Measurements from ENCODE around the gene IGSF6.
"Not testable (repeated sequence)": the region's sequence is repeated elsewhere in the genome, so short reads cannot be mapped to it uniquely, and the experiment has no call there.

Gene IGSF6

GRCh38 chr16:21652453-21652852 is at the start of gene IGSF6:
IGSF6 (minus strand) TSS chr16:21652608; CDS start chr16:21652598, 10 bp downstream.
- no peak for DNase-seq (ENCODE audit: low read depth in 2 of 2)

- no peak for DNase-seq (ENCODE audit: low read depth in 2 of 2)
These were observed 48.9 kb upstream of the IGSF6 start for GRCh38 chr16:21701271-21701670.

DNA sequence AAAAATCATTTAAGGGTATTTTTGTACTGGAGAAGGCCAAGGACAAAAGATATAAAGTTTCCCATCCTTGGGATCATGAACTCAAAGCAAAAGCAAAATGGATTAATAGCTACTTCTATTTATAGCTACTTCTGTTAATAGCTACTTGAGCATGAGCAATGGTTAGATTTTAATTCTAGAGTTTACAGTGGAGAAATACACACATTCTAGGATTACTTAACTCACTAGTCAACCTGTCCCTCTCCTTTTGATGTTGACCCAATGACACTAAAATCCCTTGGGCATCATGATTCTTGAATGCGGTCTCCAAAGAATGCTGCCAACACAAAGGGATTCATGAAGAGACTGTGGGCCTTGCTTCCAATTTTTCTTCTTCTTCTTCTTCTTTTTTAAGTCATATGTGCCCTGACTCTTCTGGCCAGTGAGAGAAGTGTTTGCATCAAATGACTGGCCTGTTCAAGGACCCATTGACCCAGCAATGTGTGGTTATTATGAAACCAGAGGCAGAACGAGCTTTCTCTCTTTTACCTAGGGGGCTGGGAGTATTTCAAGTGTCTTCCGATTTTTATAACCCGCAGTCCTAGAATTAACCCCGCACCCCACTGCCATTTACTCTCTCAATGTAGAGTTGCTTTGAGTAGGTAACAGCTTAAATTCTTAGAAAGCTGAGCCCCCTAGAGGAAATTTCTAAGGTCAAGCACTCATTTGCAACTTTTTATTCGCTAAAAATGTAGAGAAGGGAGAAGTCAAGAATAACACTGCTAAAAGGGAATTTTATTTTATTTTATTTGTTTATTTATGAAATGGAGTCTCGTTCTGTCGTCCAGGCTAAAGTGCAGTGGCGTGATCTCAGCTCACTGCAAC is 46.0 kb upstream of the IGSF6 start:
- DNase-seq (ENCODE audit: low read depth in 2 of 2), result no peak

DNA sequence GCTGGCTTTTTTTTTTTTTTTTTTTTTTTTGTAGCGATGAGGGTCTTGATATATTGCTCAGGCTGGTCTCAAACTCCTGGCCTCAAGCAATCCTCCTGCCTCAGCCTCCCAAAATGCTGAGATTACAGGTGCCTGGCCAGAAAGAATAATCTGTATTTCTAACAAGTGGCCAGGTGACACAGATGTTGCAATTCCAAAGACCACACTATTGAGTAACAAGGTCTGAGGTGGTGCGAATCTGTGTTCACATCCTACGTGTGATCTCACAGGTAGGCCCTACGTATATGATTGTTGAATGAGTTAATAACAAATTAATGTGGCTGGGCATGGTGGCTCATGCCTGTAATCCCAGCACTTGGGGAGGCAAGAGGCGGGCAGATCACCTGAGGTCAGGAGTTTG is 44.6 kb upstream of the IGSF6 start:
- DNase-seq (ENCODE audit: low read depth in 2 of 2), result no peak

DNA sequence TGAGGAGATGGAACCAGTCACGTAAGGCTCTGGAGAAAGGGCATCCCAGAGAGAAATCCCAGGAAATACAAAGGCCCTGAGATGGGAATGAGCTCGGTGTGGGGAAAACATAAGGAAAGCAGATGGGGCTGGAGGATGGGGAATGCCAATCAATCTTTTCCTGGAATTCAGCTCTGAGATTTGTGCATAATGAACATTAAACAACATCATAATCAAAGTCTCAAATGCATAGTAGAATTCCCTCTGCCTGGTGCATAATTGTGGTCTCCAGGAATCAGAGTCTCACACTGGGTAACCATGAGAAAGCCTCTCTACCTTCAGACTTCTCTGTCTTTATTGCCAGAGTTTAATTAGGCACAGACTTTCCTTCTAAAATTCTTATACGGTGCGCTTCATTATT is 42.2 kb upstream of the IGSF6 start:
- peak; percentile 14 to 18 for DNase-seq (ENCODE audit: low read depth in 2 of 2)

DNA sequence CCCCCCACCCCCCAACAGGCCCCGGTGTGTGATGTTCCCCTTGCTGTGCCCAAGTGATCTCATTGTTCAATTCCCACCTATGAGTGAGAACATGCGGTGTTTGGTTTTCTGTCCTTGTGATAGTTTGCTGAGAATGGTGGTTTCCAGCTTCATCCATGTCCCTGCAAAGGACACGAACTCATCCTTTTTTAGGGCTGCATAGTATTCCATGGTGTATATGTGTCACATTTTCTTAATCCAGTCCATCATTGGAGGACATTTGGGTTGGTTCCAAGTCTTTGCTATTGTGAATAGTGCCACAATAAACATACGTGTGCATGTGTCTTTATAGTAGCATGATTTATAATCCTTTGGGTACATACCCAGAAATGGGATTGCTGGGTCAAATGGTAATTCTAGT is 38.6 kb upstream of the IGSF6 start:
- not testable (repeated sequence) for DNase-seq (ENCODE audit: low read depth in 2 of 2)

DNA sequence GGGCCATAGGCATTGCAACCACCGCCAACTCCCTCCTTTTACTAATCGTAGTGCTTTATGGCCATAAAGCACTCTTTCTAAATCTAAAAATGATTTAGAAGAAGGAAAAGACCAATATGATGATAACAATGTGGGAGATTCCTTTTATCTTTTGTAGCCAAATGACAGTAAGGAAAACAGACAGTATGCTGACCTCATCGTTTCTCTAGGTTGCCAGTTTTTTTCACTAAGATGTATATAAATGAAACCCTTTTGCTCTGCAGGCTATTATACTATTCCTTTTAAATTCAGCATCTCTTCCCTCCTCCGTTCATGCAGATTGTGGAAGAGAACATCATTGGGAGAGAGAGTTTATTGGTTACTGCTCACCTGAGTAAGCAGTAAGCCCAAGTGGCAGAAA is 36.7 kb upstream of the IGSF6 start:
- DNase-seq (ENCODE audit: low read depth in 2 of 2), result no peak

- DNase-seq (ENCODE audit: low read depth in 2 of 2), result no peak
These were observed 32.6 kb upstream of the IGSF6 start for GRCh38 chr16:21685034-21685455.

- DNase-seq (ENCODE audit: low read depth in 2 of 2), result no peak
These were observed 31.8 kb upstream of the IGSF6 start for GRCh38 chr16:21684199-21684598.

GRCh38 chr16:21683184-21683583 is 30.8 kb upstream of the IGSF6 start:
- no peak for DNase-seq (ENCODE audit: low read depth in 2 of 2)

- not testable (repeated sequence) for DNase-seq (ENCODE audit: low read depth in 2 of 2)
These were observed 28.3 kb upstream of the IGSF6 start for GRCh38 chr16:21680714-21681113.

- not testable (repeated sequence) for DNase-seq (ENCODE audit: low read depth in 2 of 2)
These were observed 22.0 kb upstream of the IGSF6 start for GRCh38 chr16:21674456-21674855.

GRCh38 chr16:21673469-21673868 is 21.1 kb upstream of the IGSF6 start:
- no peak for DNase-seq (ENCODE audit: low read depth in 2 of 2)

GRCh38 chr16:21667575-21667974 is 15.2 kb upstream of the IGSF6 start:
- DNase-seq (ENCODE audit: low read depth in 2 of 2), result no peak

GRCh38 chr16:21666772-21667171 is 14.4 kb upstream of the IGSF6 start:
- no peak for DNase-seq (ENCODE audit: low read depth in 2 of 2)

DNA sequence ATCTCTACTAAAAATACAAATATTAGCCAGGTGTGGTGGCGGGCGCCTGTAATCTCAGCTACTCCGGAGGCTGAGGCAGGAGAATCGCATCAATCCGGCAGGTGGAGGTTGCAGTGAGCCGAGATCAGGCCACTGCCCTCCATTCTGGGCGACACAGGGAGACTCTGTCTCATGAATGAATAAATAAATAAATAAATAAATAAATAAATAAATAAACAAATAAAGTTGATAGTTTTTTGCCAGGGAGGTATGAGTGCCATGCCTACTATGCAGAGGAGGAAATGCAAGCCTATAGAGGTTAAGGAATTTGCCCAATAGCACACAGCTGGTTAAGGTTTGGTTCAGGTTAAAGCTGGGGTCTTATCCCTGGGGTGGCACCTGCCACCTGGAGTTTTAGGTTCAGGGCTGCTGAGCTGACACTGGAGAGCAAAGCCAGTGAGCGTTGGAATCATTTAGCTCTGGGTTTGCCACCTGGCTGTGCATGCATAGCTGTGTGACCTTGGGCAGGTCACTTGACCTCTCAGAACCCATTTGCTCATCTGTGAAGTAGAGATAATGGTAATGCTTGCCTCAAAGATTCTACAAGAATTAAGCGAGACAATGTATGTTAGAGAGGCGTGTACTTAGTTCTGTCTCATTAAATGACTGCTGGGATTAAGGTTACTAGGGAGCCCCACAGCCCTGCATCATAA is 12.5 kb upstream of the IGSF6 start:
- DNase-seq (ENCODE audit: low read depth in 2 of 2), result no peak

DNA sequence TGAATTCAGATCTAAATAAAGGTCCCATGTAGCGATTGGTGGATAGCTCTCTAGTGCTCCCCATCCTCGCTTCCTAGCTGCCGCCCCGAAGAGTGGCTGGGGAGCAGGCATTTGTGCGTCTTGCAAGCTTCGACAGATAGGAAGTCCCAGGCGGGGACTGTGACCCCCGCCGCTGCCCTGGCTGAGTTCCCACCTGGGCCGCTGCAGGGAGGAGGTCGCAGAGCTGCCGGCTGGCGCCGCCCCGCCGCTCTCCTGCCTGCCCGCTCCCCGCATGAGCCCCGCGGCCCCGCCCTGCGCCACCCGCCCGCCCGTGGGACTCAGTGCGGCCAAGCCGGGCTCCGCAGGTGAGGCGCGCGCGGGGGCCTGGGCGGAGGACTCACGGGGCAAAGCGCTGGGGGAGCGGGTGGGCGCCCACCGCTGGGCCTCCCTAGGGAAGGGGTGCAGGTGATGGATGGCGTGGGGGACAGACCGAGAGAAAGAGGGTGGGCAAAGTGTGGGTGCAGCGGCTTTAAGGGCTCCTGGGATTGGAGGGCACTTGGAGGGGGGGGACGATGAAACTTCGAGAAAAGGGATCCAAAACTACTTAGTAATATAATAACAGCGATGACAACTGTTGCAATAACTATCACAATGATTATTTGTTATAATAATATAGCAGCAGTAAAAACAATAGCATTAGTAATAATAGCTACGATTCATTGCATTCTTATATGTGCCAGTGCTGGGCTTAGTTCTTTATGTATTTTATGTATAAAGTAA is 11.7 kb upstream of the IGSF6 start, which contains the start of gene OTOA:
Gene OTOA (plus strand): TSS at position 80 of the 759 bp plus-strand sequence. CDS start 14,547 bp downstream, outside the sequence.
- no peak for DNase-seq (ENCODE audit: low read depth in 2 of 2)

GRCh38 chr16:21659124-21659523 is 6.7 kb upstream of the IGSF6 start:
- DNase-seq (ENCODE audit: low read depth in 2 of 2), result no peak

DNA sequence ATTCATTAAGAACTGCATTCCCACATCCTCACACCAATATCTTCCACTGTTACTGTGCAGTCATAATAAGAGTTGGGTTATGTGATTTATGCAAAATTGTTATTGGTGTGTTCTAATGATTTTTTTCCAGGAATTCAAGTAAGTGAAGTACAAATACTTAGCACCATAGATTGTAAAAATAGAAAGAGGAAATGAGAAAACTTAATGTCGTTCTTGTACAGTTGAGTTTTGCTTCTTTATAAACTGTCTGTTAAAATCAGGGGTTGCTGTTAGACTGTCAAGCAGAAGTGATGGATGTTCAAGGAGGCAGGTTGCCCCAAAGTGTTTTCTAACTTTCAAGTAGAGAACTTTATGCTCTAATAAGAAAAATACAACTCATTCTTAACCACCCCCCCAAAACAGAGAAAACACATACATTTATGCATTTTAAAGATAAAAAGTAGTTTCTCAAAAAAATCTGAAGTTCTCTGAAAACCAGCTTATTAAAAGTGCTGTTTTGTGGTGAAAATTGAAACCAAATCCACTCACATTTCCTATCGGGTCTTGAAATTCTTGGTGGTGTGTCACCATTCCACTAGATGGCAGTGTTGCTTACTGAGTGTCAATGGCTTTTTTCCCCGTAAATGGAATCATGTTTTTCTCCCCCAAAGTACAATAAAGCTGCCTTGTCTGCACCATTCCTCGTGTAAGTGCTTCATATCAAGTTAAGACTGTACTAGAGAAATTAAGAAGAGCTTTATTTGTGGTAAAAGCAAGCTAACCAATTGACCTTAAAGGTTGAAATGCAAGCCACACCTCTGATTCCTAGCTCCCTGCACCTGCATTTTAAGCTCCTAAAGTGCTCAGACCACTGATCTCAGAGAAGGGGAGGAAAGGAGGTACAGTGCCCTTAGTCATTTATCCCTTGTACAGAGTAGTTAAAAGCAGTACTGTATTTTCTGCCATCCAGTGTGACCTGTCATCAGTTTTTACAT is 4.7 kb upstream of the IGSF6 start:
- peak; percentile 10 to 16 for DNase-seq (ENCODE audit: low read depth in 2 of 2)

GRCh38 chr16:21654881-21655280 is 2.5 kb upstream of the IGSF6 start:
- no peak for DNase-seq (ENCODE audit: low read depth in 2 of 2)

DNA sequence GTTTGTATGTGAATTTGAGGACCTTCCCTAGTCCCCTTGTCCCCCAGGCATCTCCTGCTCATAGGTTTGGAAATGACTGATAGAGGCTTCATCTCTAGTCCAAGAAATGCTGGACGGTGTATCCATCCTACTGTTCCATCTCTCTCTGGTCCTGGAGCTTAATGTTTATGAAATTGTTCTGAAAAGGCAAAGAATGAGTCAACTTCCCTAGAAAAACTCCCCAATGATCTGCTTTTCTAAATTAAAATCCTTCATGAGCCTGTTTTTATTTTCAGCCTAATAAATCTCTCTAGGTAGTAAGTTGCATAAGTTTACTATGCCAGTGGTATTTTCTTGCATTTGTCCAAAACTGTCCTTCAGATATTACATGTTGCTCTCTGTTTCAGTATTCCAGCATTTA is 2.1 kb upstream of the IGSF6 start:
- no peak for DNase-seq (ENCODE audit: low read depth in 2 of 2)

Data from fibroblast of skin of left biceps (primary cell).